K562 (cell line): ENCODE data around the gene FAM83F. TPM values are rescaled to one million over a fixed set of nuclear protein-coding genes. Genes with fewer than 3 reads are reported as not detected.
"Not testable (repeated sequence)": the region's sequence is repeated elsewhere in the genome, so short reads cannot be mapped to it uniquely, and the experiment has no call there.

ENCODE experiments used
- ATAC-seq: fragments of 200-7000 bp; cut with Tn5 transposase; 3 replicates; pipeline ENCODE4 v1.9.1; 2020; ENCODE audit warnings: moderate library complexity
- BruUV-seq: library from RNA; stranded (reverse); fragments of 400-500 nt; replicated peaks from 2 replicates; lab custom pipeline; 2021; lab: Mats Ljungman, UMichigan
- CTCF ChIA-PET: fragments of 300-600 bp; formaldehyde crosslinking; extraction: SDS; loops from one replicate; lab custom pipeline; 2021; ENCODE audit warnings: low intra/inter-chr PET ratio; lab: Yijun Ruan, JAX
- POLR2A ChIA-PET: fragments of 300-600, 350-650 bp; sonication (Branson Sonifier 250); formaldehyde crosslinking; extraction: SDS; loops from one replicate; lab custom pipeline; 2021; ENCODE audit warnings: antibody characterized with exemption, inconsistent platforms; lab: Yijun Ruan, JAX
- DNase-seq, 4 experiments: peaks; one replicate each; pipeline versions ENCODE4 v3.0.0 to v3.0.0-alpha.2; 2011 to 2018; ENCODE audit warnings: low spot score in 3 of 4, mixed read lengths in 3 of 4; ENCODE audit errors: extremely low read depth in 1 of 4
- FAIRE-seq: peaks from 2 replicates; lab custom pipeline; 2011; peaks lifted over from hg19 to GRCh38; lab: Jason Lieb, UNC
- H2AFZ ChIP-seq: 2 replicates; pipeline ENCODE4 v1.6.0; 2011; ENCODE audit warnings: low read depth, low read length, control low read depth, inconsistent platforms
- H3K27ac ChIP-seq: fragments of 200-600 bp; 3 replicates; pipeline ENCODE4 v1.8.0; 2011; ENCODE audit warnings: low read depth, mild to moderate bottlenecking, control low read depth, inconsistent platforms, low read length, moderate library complexity, mixed read lengths; ENCODE audit errors: extremely low read depth
- H3K27me3 ChIP-seq, 2 experiments: fragments of 300-600 bp in 1 of 2; 2 replicates in 1 of 2; 3 replicates in 1 of 2; pipeline versions ENCODE4 v1.6.0 to v1.8.0; 2011; ENCODE audit warnings: inconsistent platforms in 2 of 2, low read length in 2 of 2, mild to moderate bottlenecking in 1 of 2, mixed read lengths in 1 of 2, moderate library complexity in 1 of 2; ENCODE audit not compliant: control insufficient read depth in 2 of 2, insufficient read depth in 2 of 2
- H3K36me3 ChIP-seq: fragments of 300-600 bp; 3 replicates; pipeline ENCODE4 v1.8.0; 2011; ENCODE audit warnings: mild to moderate bottlenecking, low read length, inconsistent platforms; ENCODE audit not compliant: control insufficient read depth, insufficient read depth
- H3K4me1 ChIP-seq, 2 experiments: fragments of 200-600 bp in 1 of 2; replicated peaks in 1 of 2; 2 replicates in 1 of 2; 3 replicates in 1 of 2; pipeline versions ENCODE4 v1.5.1 to v1.8.0; 2011; ENCODE audit warnings: inconsistent platforms in 2 of 2, low read length in 2 of 2, mild to moderate bottlenecking in 1 of 2, mixed read lengths in 1 of 2, moderate library complexity in 1 of 2; ENCODE audit not compliant: control insufficient read depth in 2 of 2, insufficient read depth in 2 of 2
- H3K4me2 ChIP-seq: 2 replicates; pipeline ENCODE4 v1.6.1; 2011; ENCODE audit warnings: low read length, control low read depth, inconsistent platforms, mixed read lengths; ENCODE audit not compliant: insufficient read depth
- H3K4me3 ChIP-seq: fragments of 200-600 bp; sonication (generic), shearing (Covaris generic); 2 replicates; pipeline ENCODE4 v1.5.1; 2016; ENCODE audit warnings: control low read depth, inconsistent platforms
- H3K79me2 ChIP-seq: fragments of 200-600 bp; 3 replicates; pipeline ENCODE4 v1.8.0; 2011; ENCODE audit warnings: low read length, inconsistent platforms; ENCODE audit not compliant: control insufficient read depth, insufficient read depth
- H3K9ac ChIP-seq, 2 experiments: 2 replicates each; pipeline versions ENCODE4 v1.6.0 to v1.6.1; 2011; ENCODE audit warnings: low read depth in 2 of 2, low read length in 2 of 2, control low read depth in 1 of 2, inconsistent platforms in 1 of 2, mild to moderate bottlenecking in 1 of 2, mixed read lengths in 1 of 2; ENCODE audit not compliant: insufficient read depth in 1 of 2
- H3K9me1 ChIP-seq: one replicate; pipeline ENCODE4 v1.6.0; 2011; ENCODE audit warnings: inconsistent platforms, mild to moderate bottlenecking, low read length, moderate library complexity; ENCODE audit not compliant: control insufficient read depth, insufficient read depth
- H3K9me3 ChIP-seq: replicated peaks from 2 replicates; pipeline ENCODE4 v1.5.1; 2011; ENCODE audit warnings: low read depth, low read length, inconsistent platforms; ENCODE audit not compliant: control insufficient read depth, insufficient read depth
- H4K20me1 ChIP-seq: replicated peaks from 2 replicates; pipeline ENCODE4 v1.6.1; 2011; ENCODE audit warnings: low read length, inconsistent platforms, mixed read lengths; ENCODE audit not compliant: control insufficient read depth, insufficient read depth
- BHLHE40 ChIP-seq: IDR thresholded peaks from 2 replicates; pipeline ENCODE4 v1.6.1; 2011; ENCODE audit warnings: low read length, improper control_type of control experiment
- CREM ChIP-seq: IDR thresholded peaks from 2 replicates; pipeline ENCODE4 v1.6.1; 2014; ENCODE audit warnings: antibody characterized with exemption, low read depth
- CXXC5 ChIP-seq: fragments of 250-450 bp; sonication (Bioruptor Pico); IDR thresholded peaks from 2 replicates; pipeline ENCODE4 v1.8.0; 2022; ENCODE audit warnings: inconsistent platforms, mild to moderate bottlenecking, moderate library complexity
- DPF2 ChIP-seq: fragments of 450-650 bp; IDR thresholded peaks from 2 replicates; pipeline ENCODE4 v1.6.1; 2016
- GABPA ChIP-seq: fragments of 200-800 bp; sonication (Bioruptor generic); conservative IDR thresholded peaks from 2 replicates; pipeline ENCODE4 v1.6.1; 2016; ENCODE audit warnings: low read depth, missing genetic modification characterization, missing compliant biosample characterization
- HMBOX1 ChIP-seq: sonication (generic); IDR thresholded peaks from 2 replicates; pipeline ENCODE4 v1.6.1; 2016
- KLF16 ChIP-seq: IDR thresholded peaks from 2 replicates; pipeline ENCODE4 v1.6.1; 2016; ENCODE audit warnings: antibody characterized with exemption
- NCOR1 ChIP-seq: fragments of 450-650 bp; IDR thresholded peaks from 2 replicates; pipeline ENCODE4 v1.6.1; 2016; ENCODE audit warnings: mild to moderate bottlenecking, moderate library complexity
- POLR2AphosphoS5 ChIP-seq: IDR thresholded peaks from 2 replicates; pipeline ENCODE4 v1.6.1; 2011; ENCODE audit warnings: mild to moderate bottlenecking, low read depth, low read length, moderate library complexity; ENCODE audit not compliant: control insufficient read depth, insufficient read depth
- RBFOX2 ChIP-seq: fragments of 200-400 bp; formaldehyde crosslinking; IDR thresholded peaks from 2 replicates; pipeline ENCODE4 v1.6.1; 2017; ENCODE audit warnings: low read depth, mild to moderate bottlenecking, low read length, moderate library complexity
- SMARCA4 ChIP-seq: fragments of 450-650 bp; IDR thresholded peaks from 2 replicates; pipeline ENCODE4 v1.6.1; 2016
- SOX6 ChIP-seq: fragments of 450-650 bp; IDR thresholded peaks from 2 replicates; pipeline ENCODE4 v1.6.1; 2014; ENCODE audit warnings: mild to moderate bottlenecking
- STAT5A ChIP-seq: IDR thresholded peaks from 2 replicates; pipeline ENCODE4 v1.6.1; 2012; ENCODE audit warnings: low read length, inconsistent platforms, borderline replicate concordance
- TBP ChIP-seq: optimal IDR thresholded peaks from 2 replicates; pipeline ENCODE3; 2011; ENCODE audit warnings: low read depth, low read length, improper control_type of control experiment
- TEAD4 ChIP-seq, 2 experiments: sonication (generic) in 1 of 2; formaldehyde crosslinking in 1 of 2; IDR thresholded peaks; 2 replicates each; pipeline versions ENCODE4 v1.6.1 to v1.8.0; 2012 to 2022; ENCODE audit warnings: borderline replicate concordance in 1 of 2, inconsistent platforms in 1 of 2, low read length in 1 of 2, mild to moderate bottlenecking in 1 of 2, missing genetic modification reagents in 1 of 2
- ZFX ChIP-seq: sonication (generic); formaldehyde crosslinking; IDR thresholded peaks from 2 replicates; pipeline ENCODE4 v1.8.0; 2022; ENCODE audit warnings: mild to moderate bottlenecking, missing genetic modification reagents, moderate library complexity
- WGBS: fragments of 100-300 bp; shearing (Covaris generic); methylation state at CpG from one replicate; pipeline ENCODE4 v1.1.6; 2016; ENCODE audit warnings: low coverage, mixed read lengths; ENCODE audit not compliant: insufficient coverage; ENCODE audit errors: missing lambda C conversion rate; 5-methylcytosine and 5-hydroxymethylcytosine counted together
- in situ Hi-C: fragments of 300-500 bp; cut with MboI; formaldehyde crosslinking; loops from 4 replicates; pipeline ENCODE4 v1.15.0; 2018; ENCODE audit warnings: inconsistent platforms, mixed read lengths
- intact Hi-C: fragments of 100-400 bp; cut with micrococcal nuclease; formaldehyde crosslinking; loops from 2 replicates; pipeline ENCODE4 v1.14.2; 2022
- polyA plus RNA-seq, 8 experiments: library from polyadenylated mRNA; depleted of rRNA in 4 of 8; stranded (reverse) in 5 of 8; unstranded in 3 of 8; fragments of >200 nt; fragmentation: Nextera tagmentation in 2 of 8; fragmentation: Illumina TruSeq in 1 of 8; extraction: Ambion mirVana in 2 of 8; extraction: Trizol in 1 of 8; gene quantifications; 2 replicates each; pipeline versions ENCODE4 v1.2.1 to v1.2.3, GENCODE V29; 2011 to 2014; ENCODE audit warnings: inconsistent platforms in 1 of 8, missing spikeins in 1 of 8
- total RNA-seq, 7 experiments: library from RNA; depleted of rRNA in 6 of 7; stranded (reverse); fragments of >200 nt in 6 of 7; fragmentation: Illumina TruSeq in 2 of 7; extraction: Trizol in 2 of 7; gene quantifications; 2 replicates each; pipeline versions ENCODE4 v1.2.1 to v1.2.3, GENCODE V29; 2011 to 2021; ENCODE audit warnings: low replicate concordance in 1 of 7

Gene FAM83F
- total and polyA plus RNA-seq, 9 of the 15 experiments (the other 6 are each of a cell fraction or from before 2014, with no cell fraction given), result under 0.01 to 0.13 (median 0.04) TPM; not detected in 1

GRCh38 chr22:39992894-39993293 lies 1.9 kb upstream of the FAM83F start:
- H3K27ac ChIP-seq, BruUV-seq, H3K9me3 ChIP-seq, in situ Hi-C loops, H4K20me1 ChIP-seq, H3K36me3 ChIP-seq, H3K9ac ChIP-seq, POLR2A ChIA-PET, CTCF ChIA-PET, DNase-seq, H3K4me3 ChIP-seq, H3K9me1 ChIP-seq, H3K4me2 ChIP-seq, H3K79me2 ChIP-seq, ATAC-seq, intact Hi-C loops, H2AFZ ChIP-seq, H3K27me3 ChIP-seq, FAIRE-seq: not testable (repeated sequence)
- peaks cover 24 to 35% of the 10 kb centered on the region in 2 experiments; a peak in 4 of 5 replicates for H3K4me1 ChIP-seq
- 0 out of 2 replicates have a peak, but pooled peaks have one; percentile 8 for TF ChIP-seq ZFX (CRISPR knock-in tag)
- 83% methylated on average over 7 of the region's 7 CpGs for WGBS

GRCh38 chr22:39994041-39994565 lies 651 bp upstream of the FAM83F start:
- ATAC-seq, result peak; percentile 71
- TF ChIP-seq TEAD4 (IDR thresholded peaks at IDR 0.05; ENCODE audit: low read length), result peak; percentile 76
- TF ChIP-seq TEAD4 (CRISPR knock-in tag; IDR thresholded peaks at IDR 0.05; ENCODE audit: borderline replicate concordance), result no peak
- TF ChIP-seq TBP, result no peak
- TF ChIP-seq SOX6, result peak; percentile 27; the same call in 1 of the 2 replicates
- peak; percentile 51; the same call in 1 of the 2 replicates for TF ChIP-seq CREM
- peak; percentile 53; the same call in 1 of the 2 replicates for TF ChIP-seq HMBOX1
- TF ChIP-seq POLR2AphosphoS5, result peak; percentile 41; the same call in 1 of the 2 replicates
- 0 out of 2 replicates have a peak, but pooled peaks have one; percentile 18 for TF ChIP-seq KLF16
- peak; percentile 45; the same call in 1 of the 2 replicates for TF ChIP-seq SMARCA4
- TF ChIP-seq RBFOX2, result 0 out of 2 replicates have a peak, but pooled peaks have one; percentile 33
- TF ChIP-seq DPF2, result peak; percentile 33; the same call in 1 of the 2 replicates
- peak; percentile 10; the same call in 1 of the 2 replicates for TF ChIP-seq CXXC5 (CRISPR knock-in tag)
- peak; percentile 96 for TF ChIP-seq BHLHE40
- TF ChIP-seq GABPA (tag), result no peak
- peak; percentile 44; the same call in 1 of the 2 replicates for TF ChIP-seq NCOR1
- 0 out of 2 replicates have a peak, but pooled peaks have one; percentile 16 for TF ChIP-seq STAT5A

More at GRCh38 chr22:39994041-39994565, 651 bp upstream of the FAM83F start:
- ChIA-PET CTCF (no interaction called here), POLR2A (interaction anchor here (0.7 to 1.2 kb wide), 3 partner anchors 21 to 484 kb away, joined by 3 to 6 read pairs (median 4); no protein-coding TSS in a partner anchor)
- Histone ChIP-seq H3K9me1 (no peaks in the 10 kb centered on the region), H3K27ac (peak overlapping the region; percentile 39; the same call in 1 of the 3 replicates), H3K36me3 (no peaks in the 10 kb centered on the region), H3K79me2 (no peaks in the 10 kb centered on the region), H3K4me3 (no peak overlapping the region), H3K9me3 (no peaks in the 10 kb centered on the region), H3K4me2 (no peak overlapping the region), H4K20me1 (no peaks in the 10 kb centered on the region), H3K27me3 (no peaks in the 10 kb centered on the region), H3K9ac (peak overlapping the region in 1 of 2 experiments; percentile 18; a peak in 1 of 4 replicates), H3K4me1 (peaks cover 36% of the 10 kb centered on the region in 2 experiments; a peak in 4 of 5 replicates), H2AFZ (peak overlapping the region; percentile 56)
- no TSS peak for BruUV-seq
- FAIRE-seq (peak; percentile 78), DNase-seq (peak; percentile 58 to 67 (median 64))
- intact Hi-C loops, result no loop called here
- in situ Hi-C loops, result no loop called here
- WGBS, result 13% methylated on average over 8 of the region's 20 CpGs
